HG03135 (cell line): ENCODE results near the gene PCP4L1.
"Not testable (repeated sequence)": the region's sequence is repeated elsewhere in the genome, so short reads cannot be mapped to it uniquely, and the experiment has no call there.

Source experiments
- ATAC-seq: cut with Tn5 transposase; IDR thresholded peaks from one replicate; pipeline ENCODE4 v1.9.1; 2021; ENCODE audit warnings: mild to moderate bottlenecking, moderate library complexity; ENCODE audit not compliant: unreplicated experiment

The PCP4L1 gene

GRCh38 chr1:161227196-161227871, 31.2 kb upstream of the PCP4L1 start:
- peak; percentile 40 for ATAC-seq

DNA sequence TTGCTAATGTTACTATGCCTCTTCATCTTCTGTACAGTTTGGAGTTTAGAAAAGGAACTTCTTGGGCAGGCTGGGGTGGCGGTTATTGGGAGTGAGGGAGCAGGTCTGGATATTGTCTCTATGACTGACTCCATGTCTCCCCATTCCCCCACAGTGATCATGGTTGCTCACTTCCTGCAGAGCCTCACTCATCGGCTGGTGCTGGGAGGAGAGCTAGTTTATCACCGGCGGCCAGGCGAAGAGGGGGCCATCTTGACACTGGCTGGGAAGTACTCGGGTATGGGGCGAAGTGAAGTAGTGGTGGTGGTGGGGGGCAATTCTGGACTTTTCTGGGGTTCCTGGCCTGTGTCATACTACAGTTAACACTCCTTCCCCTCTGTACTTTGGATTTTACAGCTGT, 30.5 kb upstream of the PCP4L1 start:
- no peak for ATAC-seq

GRCh38 chr1:161229896-161230295, 28.6 kb upstream of the PCP4L1 start:
- no peak for ATAC-seq

- ATAC-seq: no peak
Observed at GRCh38 chr1:161230762-161231161, 27.8 kb upstream of the PCP4L1 start.

- no peak for ATAC-seq
Observed at GRCh38 chr1:161233102-161233501, 25.4 kb upstream of the PCP4L1 start.

GRCh38 chr1:161235957-161236775, 22.4 kb upstream of the PCP4L1 start:
- no peak for ATAC-seq

GRCh38 chr1:161238039-161238473, 20.5 kb upstream of the PCP4L1 start, which contains the start of gene NR1I3:
Gene NR1I3, minus strand, starts transcription at chr1:161238203. Its CDS starts 1,638 bp downstream, at chr1:161236565.
- no peak for ATAC-seq

DNA sequence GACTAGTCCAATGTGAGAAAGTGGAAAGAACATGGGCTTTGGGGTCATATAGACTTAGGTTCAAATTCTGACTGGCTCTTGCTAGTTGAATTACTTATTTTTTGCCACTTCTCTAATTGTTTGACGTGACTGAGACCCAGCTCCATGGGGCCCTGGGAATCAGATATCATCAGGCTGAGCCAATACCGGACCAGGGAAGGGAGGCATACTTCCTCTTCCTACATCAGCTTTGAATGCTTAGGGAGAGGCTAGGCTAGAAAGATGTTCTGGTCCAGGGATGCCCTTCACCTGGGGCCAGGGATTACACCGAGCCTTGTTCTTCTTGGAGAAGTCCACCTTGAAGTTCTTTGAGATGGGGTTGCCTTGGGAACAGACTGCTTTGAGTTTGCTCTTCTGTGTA, 16.9 kb upstream of the PCP4L1 start:
- ATAC-seq: no peak

DNA sequence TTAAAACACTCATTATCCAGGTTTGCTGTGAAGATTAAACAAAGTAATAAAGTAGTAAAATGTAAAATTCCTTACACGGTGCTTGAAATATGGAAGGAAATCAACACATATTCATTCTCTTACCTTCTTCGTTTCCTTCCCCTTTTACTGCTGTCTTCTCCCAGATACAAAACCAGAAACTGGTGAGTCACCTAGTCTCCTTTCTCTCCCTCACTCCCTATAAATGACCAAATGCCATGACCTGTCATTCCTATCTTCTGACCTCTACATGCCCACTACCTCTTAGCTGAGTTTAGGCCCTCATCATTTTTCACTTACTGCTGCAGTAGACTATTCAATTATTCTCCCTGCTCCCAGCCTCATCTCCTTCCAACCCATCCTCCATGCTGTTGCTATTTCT, 16.2 kb upstream of the PCP4L1 start:
- ATAC-seq: no peak

DNA sequence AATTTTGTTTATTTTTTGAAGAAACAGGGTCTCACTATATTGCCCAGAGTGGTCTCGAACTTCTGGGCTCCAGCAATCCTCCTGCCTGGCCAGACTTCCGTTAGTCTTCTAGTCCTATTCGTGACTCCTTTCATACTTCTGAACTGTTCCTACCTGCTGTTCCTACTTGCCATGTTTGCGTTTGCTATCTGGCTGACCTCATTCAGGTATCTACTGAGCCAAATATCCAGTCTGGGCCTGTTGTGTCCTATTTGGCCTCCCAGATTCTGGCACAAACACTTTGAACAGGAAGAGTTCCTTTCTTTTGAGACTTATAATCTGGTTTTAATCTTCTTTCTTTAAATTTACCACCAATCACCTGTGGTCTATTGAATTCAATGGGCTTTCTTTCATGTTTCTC, 13.7 kb upstream of the PCP4L1 start:
- no peak for ATAC-seq

DNA sequence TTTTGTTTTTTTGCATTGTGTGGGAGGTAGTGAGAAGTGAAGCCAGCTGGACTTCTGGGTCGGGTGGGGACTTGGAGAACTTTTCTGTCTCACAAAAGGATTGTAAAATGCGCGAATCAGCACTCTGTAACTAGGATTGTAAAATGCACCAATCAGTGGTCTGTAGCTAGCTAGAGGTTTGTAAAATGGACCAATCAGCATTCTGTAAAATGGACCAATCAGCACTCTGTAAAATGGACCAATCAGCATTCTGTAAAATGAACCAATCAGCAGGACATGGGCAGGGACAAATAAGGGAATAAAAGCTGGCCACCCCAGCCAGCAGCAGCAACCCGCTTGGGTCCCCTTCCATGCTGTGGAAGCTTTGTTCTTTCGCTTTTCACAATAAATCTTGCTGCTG, 8.4 kb upstream of the PCP4L1 start:
- not testable (repeated sequence) for ATAC-seq

DNA sequence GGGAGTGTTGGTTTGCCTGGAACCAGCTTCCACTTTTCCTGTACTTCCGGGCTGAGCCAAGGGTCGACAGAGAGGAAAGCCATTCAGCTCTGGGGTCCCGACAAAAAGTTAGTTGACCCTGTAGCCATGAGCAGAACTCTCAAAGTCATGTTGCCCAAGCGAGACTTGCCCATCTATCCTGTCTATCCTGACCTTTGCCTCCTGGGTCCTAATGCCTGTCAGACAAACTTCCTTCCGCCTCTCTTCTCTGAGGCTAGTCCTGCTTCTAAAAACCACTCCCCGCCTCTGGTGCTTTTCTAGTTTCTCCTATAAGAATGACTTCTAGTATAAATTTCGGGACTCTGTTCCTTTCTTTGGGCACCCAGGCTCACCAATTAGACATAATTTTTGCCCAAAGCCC, 7.7 kb upstream of the PCP4L1 start:
- ATAC-seq: no peak

DNA sequence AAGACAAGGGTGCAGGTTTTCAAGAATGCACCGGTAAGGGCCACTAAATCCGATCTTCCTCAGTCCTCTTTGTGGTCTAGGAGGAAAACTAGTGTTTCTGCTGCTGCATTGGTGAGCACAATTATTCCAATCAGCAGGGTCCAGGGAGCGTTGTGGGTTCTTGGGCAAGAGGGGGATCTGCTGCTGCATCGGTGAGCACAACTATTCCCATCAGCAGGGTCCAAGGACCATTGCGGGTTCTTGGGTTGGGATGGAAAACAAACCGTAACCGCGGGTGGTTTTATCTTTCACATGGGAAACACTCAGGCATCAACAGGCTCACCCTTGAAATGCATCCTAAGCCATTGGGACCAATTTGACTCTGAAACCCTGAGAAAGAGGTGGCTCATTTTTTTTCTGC, 7.0 kb upstream of the PCP4L1 start:
- no peak for ATAC-seq

DNA sequence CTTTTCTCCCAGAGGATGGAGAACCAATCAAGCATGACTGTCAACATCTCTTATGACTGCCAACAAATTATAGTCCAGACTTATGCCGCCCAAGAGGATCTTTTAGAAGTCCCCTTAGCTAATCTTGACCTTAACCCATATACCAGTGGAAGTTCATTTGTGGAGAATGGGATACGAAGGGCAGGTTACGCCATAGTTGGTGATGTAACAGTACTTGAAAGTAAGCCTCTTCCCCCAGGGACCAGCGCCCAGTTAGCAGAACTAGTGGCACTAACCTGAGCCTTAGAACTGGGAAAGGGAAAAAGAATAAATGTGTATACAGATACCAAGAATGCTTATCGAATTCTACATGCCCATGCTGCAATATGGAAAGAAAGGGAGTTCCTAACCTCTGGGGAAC, 3.2 kb upstream of the PCP4L1 start:
- not testable (repeated sequence) for ATAC-seq

- ATAC-seq: not testable (repeated sequence)
Observed at GRCh38 chr1:161255955-161256520, 2.5 kb upstream of the PCP4L1 start.

DNA sequence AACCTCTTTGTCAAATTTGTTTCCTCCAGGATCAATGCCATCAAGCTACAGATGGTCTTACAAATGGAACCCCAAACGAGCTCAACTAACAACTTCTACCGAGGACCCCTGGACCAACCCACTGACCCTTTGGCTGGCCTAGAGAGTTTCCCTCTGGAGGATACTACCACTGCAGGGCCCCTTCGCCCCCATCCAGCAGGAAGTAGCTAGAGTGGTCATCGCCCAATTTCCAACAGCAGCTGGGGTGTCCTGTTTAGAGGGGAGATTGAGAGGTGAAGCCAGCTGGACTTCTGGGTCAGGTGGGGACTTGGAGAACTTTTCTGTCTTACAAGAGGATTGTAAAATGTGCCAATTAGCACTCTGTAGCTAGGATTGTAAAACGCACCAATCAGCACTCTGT, 1.4 kb upstream of the PCP4L1 start:
- ATAC-seq: not testable (repeated sequence)

GRCh38 chr1:161259345-161259702, 779 bp downstream of the PCP4L1 start:
- no peak for ATAC-seq

DNA sequence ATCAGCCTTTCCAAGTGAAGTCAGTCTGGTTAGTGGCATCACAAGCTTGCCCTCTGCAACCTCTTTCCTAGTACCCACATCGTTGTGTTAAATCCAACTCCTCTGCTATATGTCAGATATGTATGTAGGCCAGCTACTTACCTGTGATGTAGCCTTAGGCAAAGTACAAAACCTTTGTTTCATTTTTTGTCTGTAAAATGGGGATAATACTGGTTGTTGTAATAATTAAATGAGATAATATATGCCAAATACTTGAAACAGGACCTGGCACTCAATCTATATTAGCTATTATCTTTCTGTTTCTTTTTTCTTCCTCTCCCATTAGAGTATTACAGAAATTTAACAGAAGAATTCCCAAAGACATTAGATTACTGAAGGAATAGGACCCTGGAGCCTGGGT, 1.2 kb downstream of the PCP4L1 start:
- ATAC-seq: no peak

GRCh38 chr1:161260376-161261260, 2.1 kb downstream of the PCP4L1 start:
- no peak for ATAC-seq

GRCh38 chr1:161261261-161262235, 3.0 kb downstream of the PCP4L1 start:
- ATAC-seq: no peak
